H1 (cell line): Measurements from ENCODE around the gene KIF25. TPM values are rescaled to one million over a fixed set of nuclear protein-coding genes. Genes with fewer than 3 reads are reported as not detected.

Source experiments
- CTCF ChIA-PET: fragments of 300-600 bp; sonication (Branson Sonifier 250); formaldehyde crosslinking; loops from one replicate; lab custom pipeline; 2021; ENCODE audit not compliant: partially characterized antibody; lab: Charles Lee
- POLR2A ChIA-PET: fragments of 300-600 bp; sonication (Branson Sonifier 250); formaldehyde crosslinking; loops from one replicate; lab custom pipeline; 2021; ENCODE audit warnings: inconsistent platforms; ENCODE audit not compliant: partially characterized antibody; lab: Charles Lee
- DNase-seq, 2 experiments: peaks; one replicate each; pipeline versions ENCODE4 v3.0.0 to v3.0.0-alpha.2; 2010 to 2022; ENCODE audit warnings: low spot score in 2 of 2, low read depth in 1 of 2, mixed read lengths in 1 of 2
- FAIRE-seq: peaks from 2 replicates; lab custom pipeline; 2011; peaks lifted over from hg19 to GRCh38; lab: Jason Lieb, UNC
- H2AFZ ChIP-seq: 2 replicates; pipeline ENCODE4 v1.8.1; 2012; ENCODE audit warnings: low read length, inconsistent platforms
- H2AK5ac ChIP-seq: 2 replicates; pipeline ENCODE4 v1.6.1; 2013; ENCODE audit warnings: low read depth, low read length
- H2BK120ac ChIP-seq: replicated peaks from 2 replicates; pipeline ENCODE3; 2013; ENCODE audit warnings: low read depth, low read length, inconsistent platforms
- H2BK12ac ChIP-seq: 2 replicates; pipeline ENCODE4 v1.6.1; 2013; ENCODE audit warnings: low read depth, low read length
- H2BK15ac ChIP-seq: 2 replicates; pipeline ENCODE4 v1.6.1; 2013; ENCODE audit warnings: low read length
- H2BK20ac ChIP-seq: 2 replicates; pipeline ENCODE4 v1.6.1; 2013; ENCODE audit warnings: low read length
- H2BK5ac ChIP-seq: 2 replicates; pipeline ENCODE4 v1.6.1; 2013; ENCODE audit warnings: low read depth, low read length
- H3K14ac ChIP-seq: 2 replicates; pipeline ENCODE4 v1.6.1; 2013; ENCODE audit warnings: inconsistent platforms; ENCODE audit not compliant: insufficient read length
- H3K18ac ChIP-seq: 2 replicates; pipeline ENCODE4 v1.6.1; 2013; ENCODE audit warnings: low read length; ENCODE audit errors: extremely low read depth
- H3K23ac ChIP-seq: 2 replicates; pipeline ENCODE4 v1.6.1; 2013; ENCODE audit warnings: inconsistent platforms; ENCODE audit not compliant: insufficient read length
- H3K23me2 ChIP-seq: 2 replicates; pipeline ENCODE4 v1.6.1; 2013; ENCODE audit warnings: low read depth, low read length
- H3K27ac ChIP-seq: 2 replicates; pipeline ENCODE4 v1.6.1; 2011; ENCODE audit warnings: low read depth, low read length, inconsistent platforms
- H3K27me3 ChIP-seq, 4 experiments: replicated peaks in 1 of 4; 1 replicate in 1 of 4; 2 replicates in 3 of 4; pipeline versions ENCODE4 v1.6.1 to v1.8.1; 2011 to 2013; ENCODE audit warnings: low read length in 3 of 4, mild to moderate bottlenecking in 3 of 4, inconsistent platforms in 2 of 4, mixed read lengths in 2 of 4, moderate library complexity in 1 of 4; ENCODE audit not compliant: control insufficient read depth in 3 of 4, insufficient read depth in 3 of 4; ENCODE audit errors: extremely low read depth in 1 of 4
- H3K36me3 ChIP-seq, 4 experiments: 2 replicates each; pipeline versions ENCODE4 v1.6.1 to v1.8.1; 2011 to 2013; ENCODE audit warnings: mild to moderate bottlenecking in 4 of 4, low read length in 3 of 4, moderate library complexity in 2 of 4, control low read depth in 1 of 4, inconsistent platforms in 1 of 4; ENCODE audit not compliant: insufficient read depth in 4 of 4, control insufficient read depth in 2 of 4
- H3K4ac ChIP-seq: replicated peaks from 2 replicates; pipeline ENCODE3; 2013; ENCODE audit warnings: low read length, low read depth, mixed read lengths, inconsistent platforms; ENCODE audit not compliant: insufficient read length
- H3K4me1 ChIP-seq, 4 experiments: replicated peaks in 1 of 4; 1 replicate in 1 of 4; 2 replicates in 3 of 4; pipeline versions ENCODE4 v1.6.1 to v1.8.1; 2011 to 2013; ENCODE audit warnings: low read length in 3 of 4, inconsistent platforms in 2 of 4, mixed read lengths in 1 of 4; ENCODE audit not compliant: insufficient read depth in 4 of 4, control insufficient read depth in 3 of 4
- H3K4me2 ChIP-seq, 2 experiments: 2 replicates each; pipeline versions ENCODE4 v1.6.1 to v1.8.1; 2011 to 2013; ENCODE audit warnings: low read depth in 2 of 2, low read length in 2 of 2, control low read depth in 1 of 2, inconsistent platforms in 1 of 2, mild to moderate bottlenecking in 1 of 2; ENCODE audit not compliant: insufficient read depth in 1 of 2
- H3K4me3 ChIP-seq, 4 experiments: fragments of 200-600, 300-600 bp in 1 of 4; sonication (generic), shearing (Covaris generic), sonication (Bioruptor Twin) in 1 of 4; 2 replicates each; pipeline versions ENCODE4 v1.5.1 to v1.8.1; 2011 to 2016; ENCODE audit warnings: low read length in 4 of 4, low read depth in 3 of 4, control low read depth in 2 of 4, inconsistent platforms in 2 of 4, mild to moderate bottlenecking in 2 of 4, mixed read lengths in 1 of 4, moderate library complexity in 1 of 4; ENCODE audit not compliant: insufficient read depth in 2 of 4; ENCODE audit errors: extremely low read depth in 1 of 4
- H3K56ac ChIP-seq: replicated peaks from 2 replicates; pipeline ENCODE3; 2013; ENCODE audit warnings: low read depth, mild to moderate bottlenecking, mixed read lengths, low read length, inconsistent platforms; ENCODE audit not compliant: insufficient read length
- H3K79me1 ChIP-seq: 2 replicates; pipeline ENCODE4 v1.6.1; 2013; ENCODE audit warnings: low read depth, low read length, control low read depth
- H3K79me2 ChIP-seq, 2 experiments: 2 replicates each; pipeline versions ENCODE4 v1.6.1 to v1.8.1; 2012 to 2013; ENCODE audit warnings: low read length in 2 of 2, mild to moderate bottlenecking in 2 of 2, inconsistent platforms in 1 of 2; ENCODE audit not compliant: insufficient read depth in 2 of 2, control insufficient read depth in 1 of 2
- H3K9ac ChIP-seq, 4 experiments: replicated peaks in 1 of 4; 1 replicate in 1 of 4; 2 replicates in 3 of 4; pipeline versions ENCODE4 v1.6.1 to v1.8.1; 2011 to 2013; ENCODE audit warnings: low read depth in 3 of 4, low read length in 3 of 4, control low read depth in 2 of 4, mild to moderate bottlenecking in 2 of 4, moderate library complexity in 2 of 4, inconsistent platforms in 1 of 4; ENCODE audit errors: extremely low read depth in 1 of 4
- H3K9me3 ChIP-seq, 2 experiments: 2 replicates each; pipeline versions ENCODE4 v1.6.1 to v1.8.1; 2012 to 2013; ENCODE audit warnings: mild to moderate bottlenecking in 2 of 2, moderate library complexity in 2 of 2, control low read depth in 1 of 2, inconsistent platforms in 1 of 2, low read depth in 1 of 2, low read length in 1 of 2, mixed read lengths in 1 of 2; ENCODE audit not compliant: insufficient read depth in 2 of 2
- H4K20me1 ChIP-seq, 2 experiments: replicated peaks in 1 of 2; 2 replicates each; pipeline versions ENCODE3 to v1.8.1; 2011 to 2013; ENCODE audit warnings: inconsistent platforms in 2 of 2, low read length in 2 of 2, mild to moderate bottlenecking in 1 of 2; ENCODE audit not compliant: insufficient read depth in 2 of 2, control insufficient read depth in 1 of 2
- H4K5ac ChIP-seq: 2 replicates; pipeline ENCODE4 v1.6.1; 2013; ENCODE audit warnings: low read length, low read depth, mixed read lengths, inconsistent platforms; ENCODE audit not compliant: insufficient read length
- H4K8ac ChIP-seq: 2 replicates; pipeline ENCODE4 v1.8.0; 2013; ENCODE audit warnings: mild to moderate bottlenecking, moderate library complexity, low read length, inconsistent platforms; ENCODE audit not compliant: insufficient read depth; ENCODE audit errors: extremely low read depth
- H4K91ac ChIP-seq: replicated peaks from 2 replicates; pipeline ENCODE3; 2013; ENCODE audit warnings: low read length, mixed read lengths, inconsistent platforms; ENCODE audit not compliant: insufficient read length
- GABPA ChIP-seq: IDR thresholded peaks from 2 replicates; pipeline ENCODE4 v1.6.1; 2011; ENCODE audit warnings: mild to moderate bottlenecking, low read length, moderate library complexity, borderline replicate concordance; ENCODE audit not compliant: insufficient read depth
- NRF1 ChIP-seq: IDR thresholded peaks from 2 replicates; pipeline ENCODE4 v1.6.1; 2011; ENCODE audit warnings: mild to moderate bottlenecking, low read depth, low read length, improper control_type of control experiment
- POLR2AphosphoS5 ChIP-seq: IDR thresholded peaks from 2 replicates; pipeline ENCODE4 v1.6.1; 2011; ENCODE audit warnings: low read depth, low read length
- RBBP5 ChIP-seq: IDR thresholded peaks from 2 replicates; pipeline ENCODE4 v1.7.1; 2012; ENCODE audit warnings: low read depth, mild to moderate bottlenecking, inconsistent platforms, low read length, moderate library complexity, borderline replicate concordance
- RFX5 ChIP-seq: IDR thresholded peaks from 2 replicates; pipeline ENCODE4 v1.6.1; 2011; ENCODE audit warnings: low read depth, low read length, improper control_type of control experiment, borderline replicate concordance
- SUZ12 ChIP-seq: fragments of 200-600 bp; sonication (generic); IDR thresholded peaks from 2 replicates; pipeline ENCODE4 v1.6.1; 2012; ENCODE audit warnings: mild to moderate bottlenecking, inconsistent platforms, low read length, moderate library complexity, mixed read lengths
- TAF7 ChIP-seq: optimal IDR thresholded peaks from 2 replicates; pipeline ENCODE3; 2011; ENCODE audit warnings: low read depth, mild to moderate bottlenecking, inconsistent platforms, low read length, moderate library complexity, borderline replicate concordance
- WGBS, 2 experiments: shearing (Covaris generic) in 1 of 2; methylation state at CpG; one replicate each; pipeline versions ENCODE4 v1.1.6 to v1.1.7; 2013 to 2015; ENCODE audit warnings: low lambda C conversion rate in 2 of 2, mixed read lengths in 2 of 2, inconsistent platforms in 1 of 2, low coverage in 1 of 2, missing lambda C conversion rate in 1 of 2; ENCODE audit not compliant: insufficient replicate concordance in 2 of 2, insufficient coverage in 1 of 2, insufficient read length in 1 of 2; ENCODE audit errors: extremely low coverage in 1 of 2, missing lambda C conversion rate in 1 of 2; 5-methylcytosine and 5-hydroxymethylcytosine counted together
- polyA plus RNA-seq, 7 experiments: library from polyadenylated mRNA; depleted of rRNA in 3 of 7; stranded (reverse) in 5 of 7; unstranded in 2 of 7; fragments of >200 nt in 5 of 7; fragments of 200-250 nt in 2 of 7; gene quantifications; 1 replicate in 5 of 7; 2 replicates in 1 of 7; 4 replicates in 1 of 7; pipeline versions ENCODE4 v1.2.1 to v1.2.3, GENCODE V29; 2011 to 2013; ENCODE audit warnings: missing spikeins in 2 of 7, mixed read lengths in 2 of 7
- total RNA-seq: library from RNA; stranded (reverse); fragmentation: NEBNext Ultra II Directional; extraction: Animal tissue kit (Norgen Biotek cat#: 25700); gene quantifications from 2 replicates; pipeline ENCODE4 v1.2.1, GENCODE V29; 2021

KIF25 gene
- total and polyA plus RNA-seq, 2 of the 8 experiments (the other 6 are each of a cell fraction or from before 2014, with no cell fraction given): 1.5 to 2.0 TPM

GRCh38 chr6:168044521-168045130 lies 47.2 kb downstream of the KIF25 start:
- H3K4me1 ChIP-seq: no peaks in the 10 kb centered on the region
- H2BK15ac ChIP-seq: no peak overlapping the region
- H3K14ac ChIP-seq: no peak overlapping the region
- H3K9me3 ChIP-seq: peaks cover 16 to 27% of the 10 kb centered on the region in 2 experiments
- 90% methylated on average over 26 of the region's 28 CpGs; no CpG with 5 or more reads in 1 of the 2 experiments for WGBS, 2 experiments
- no peak overlapping the region for H2AFZ ChIP-seq
- H4K5ac ChIP-seq: no peak overlapping the region
- H3K36me3 ChIP-seq: no peaks in the 10 kb centered on the region
- H2AK5ac ChIP-seq: no peak overlapping the region
- no peaks in the 10 kb centered on the region for H4K20me1 ChIP-seq
- no peak for FAIRE-seq
- no peak overlapping the region for H2BK5ac ChIP-seq
- H3K27ac ChIP-seq: no peak overlapping the region
- H4K8ac ChIP-seq: no peak overlapping the region
- no peak overlapping the region for H3K4me2 ChIP-seq
- no peak overlapping the region for H3K18ac ChIP-seq
- no peaks in the 10 kb centered on the region for H3K79me2 ChIP-seq
- DNase-seq: no peak
- POLR2A ChIA-PET: interaction anchor here (0.7 kb wide), 1 partner anchor 8 kb away, joined by 3 read pairs; no protein-coding TSS in a partner anchor
- no peak overlapping the region for H3K23ac ChIP-seq
- TF ChIP-seq SUZ12: no peak
- no peak for TF ChIP-seq POLR2AphosphoS5
- no peak for TF ChIP-seq GABPA
- TF ChIP-seq RBBP5: no peak
- TF ChIP-seq TAF7: no peak
- TF ChIP-seq RFX5: no peak
- no peak for TF ChIP-seq NRF1
- TF ChIP-seq, all 59 proteins: peak for 0
- no peak overlapping the region for H2BK20ac ChIP-seq
- CTCF ChIA-PET: interaction anchor here (0.8 to 2.6 kb wide), 12 partner anchors 9 to 288 kb away, joined by 3 to 8 read pairs (median 3); no protein-coding TSS in a partner anchor
- no peak overlapping the region for H3K4ac ChIP-seq
- no peak overlapping the region for H4K91ac ChIP-seq
- no peak overlapping the region for H3K9ac ChIP-seq
- no peak overlapping the region for H2BK120ac ChIP-seq
- no peak overlapping the region for H3K56ac ChIP-seq
- H3K23me2 ChIP-seq: no peaks in the 10 kb centered on the region
- no peaks in the 10 kb centered on the region for H3K27me3 ChIP-seq
- H3K79me1 ChIP-seq: no peaks in the 10 kb centered on the region
- H3K4me3 ChIP-seq: no peak overlapping the region
- H2BK12ac ChIP-seq: no peak overlapping the region
